ENCODE measurements around the gene IMPDH1.

IMPDH1 gene

GRCh38 chr7:128419257-128419656, 9.5 kb upstream of the IMPDH1 start:
- TF ChIP-seq CTCF (IDR thresholded peaks at IDR 0.05; ENCODE audit: low read length) (no peak), EZH2 (optimal IDR thresholded peaks at IDR 0.05; ENCODE audit: low read depth, low read length) (no peak), EZH2phosphoT487 (IDR thresholded peaks at IDR 0.05; ENCODE audit: low read length) (no peak)
- H3K27ac ChIP-seq (ENCODE audit: low read length): no peak overlapping the region
- DNase-seq: no peak
- H3K9me3 ChIP-seq (replicated peaks; ENCODE audit: insufficient read depth, low read length): no peaks in the 10 kb centered on the region
- no peaks in the 10 kb centered on the region for H3F3A ChIP-seq (ENCODE audit: insufficient read depth, low read length)
- H3K4me1 ChIP-seq (ENCODE audit: low read length): peaks cover 7% of the 10 kb centered on the region; the same call in 1 of the 2 replicates
- H3K9ac ChIP-seq (ENCODE audit: low read length): no peak overlapping the region
- H4K20me1 ChIP-seq (ENCODE audit: insufficient read depth, low read length): no peaks in the 10 kb centered on the region
- no peaks in the 10 kb centered on the region for H3K79me2 ChIP-seq (ENCODE audit: low read length)
- H2AFZ ChIP-seq (ENCODE audit: low read length): no peak overlapping the region
- no peak overlapping the region for H3K4me3 ChIP-seq (ENCODE audit: low read length)
- H3K9me2 ChIP-seq (replicated peaks; ENCODE audit: insufficient read depth, low read length): no peaks in the 10 kb centered on the region
- no peaks in the 10 kb centered on the region for H3K27me3 ChIP-seq (replicated peaks; ENCODE audit: insufficient read depth, low read length)
- H3K4me2 ChIP-seq (ENCODE audit: low read depth, low read length): no peak overlapping the region
- H3K36me3 ChIP-seq (replicated peaks; ENCODE audit: insufficient read depth, low read length): no peaks in the 10 kb centered on the region

- H2AFZ ChIP-seq (ENCODE audit: low read length): no peak overlapping the region
- H3K9me3 ChIP-seq (replicated peaks; ENCODE audit: insufficient read depth, low read length): no peaks in the 10 kb centered on the region
- TF ChIP-seq EZH2 (optimal IDR thresholded peaks at IDR 0.05; ENCODE audit: low read depth, low read length): no peak
- TF ChIP-seq CTCF (IDR thresholded peaks at IDR 0.05; ENCODE audit: low read length): no peak
- TF ChIP-seq EZH2phosphoT487 (IDR thresholded peaks at IDR 0.05; ENCODE audit: low read length): no peak
- no peak for DNase-seq
- no peaks in the 10 kb centered on the region for H3K36me3 ChIP-seq (replicated peaks; ENCODE audit: insufficient read depth, low read length)
- no peak overlapping the region for H3K27ac ChIP-seq (ENCODE audit: low read length)
- no peaks in the 10 kb centered on the region for H4K20me1 ChIP-seq (ENCODE audit: insufficient read depth, low read length)
- no peak overlapping the region for H3K9ac ChIP-seq (ENCODE audit: low read length)
- H3K4me3 ChIP-seq (ENCODE audit: low read length): no peak overlapping the region
- no peak overlapping the region for H3K4me2 ChIP-seq (ENCODE audit: low read depth, low read length)
- no peaks in the 10 kb centered on the region for H3K79me2 ChIP-seq (ENCODE audit: low read length)
- H3F3A ChIP-seq (ENCODE audit: insufficient read depth, low read length): no peaks in the 10 kb centered on the region
- peaks cover 7% of the 10 kb centered on the region; the same call in 1 of the 2 replicates for H3K4me1 ChIP-seq (ENCODE audit: low read length)
- H3K9me2 ChIP-seq (replicated peaks; ENCODE audit: insufficient read depth, low read length): no peaks in the 10 kb centered on the region
- peaks cover 14% of the 10 kb centered on the region for H3K27me3 ChIP-seq (replicated peaks; ENCODE audit: insufficient read depth, low read length)
These were observed 7.3 kb upstream of the IMPDH1 start for GRCh38 chr7:128417071-128417470.

GRCh38 chr7:128415217-128415785, 5.5 kb upstream of the IMPDH1 start:
- Histone ChIP-seq H3K4me3 (ENCODE audit: low read length) (no peak overlapping the region), H3K4me1 (ENCODE audit: low read length) (no peaks in the 10 kb centered on the region), H3K27me3 (replicated peaks; ENCODE audit: insufficient read depth, low read length) (peaks cover 17% of the 10 kb centered on the region), H3K9ac (ENCODE audit: low read length) (no peak overlapping the region), H3K27ac (ENCODE audit: low read length) (no peak overlapping the region), H3K9me3 (replicated peaks; ENCODE audit: insufficient read depth, low read length) (no peaks in the 10 kb centered on the region), H3K79me2 (ENCODE audit: low read length) (no peaks in the 10 kb centered on the region), H3K36me3 (replicated peaks; ENCODE audit: insufficient read depth, low read length) (no peaks in the 10 kb centered on the region), H3K4me2 (ENCODE audit: low read depth, low read length) (no peak overlapping the region), H4K20me1 (ENCODE audit: insufficient read depth, low read length) (no peaks in the 10 kb centered on the region), H3F3A (ENCODE audit: insufficient read depth, low read length) (peaks cover 4% of the 10 kb centered on the region), H3K9me2 (replicated peaks; ENCODE audit: insufficient read depth, low read length) (no peaks in the 10 kb centered on the region), H2AFZ (ENCODE audit: low read length) (no peak overlapping the region)
- no peak for TF ChIP-seq CTCF (IDR thresholded peaks at IDR 0.05; ENCODE audit: low read length)
- no peak for TF ChIP-seq EZH2phosphoT487 (IDR thresholded peaks at IDR 0.05; ENCODE audit: low read length)
- TF ChIP-seq EZH2 (optimal IDR thresholded peaks at IDR 0.05; ENCODE audit: low read depth, low read length): no peak
- DNase-seq: no peak
